ENCODE data around the gene ZNHIT2. TPM values are rescaled to one million over a fixed set of nuclear protein-coding genes. Genes with fewer than 3 reads are reported as not detected.

ZNHIT2 gene
- total RNA-seq, 1 donor from 2014 or later, result 5.8 TPM

- no peak for DNase-seq (ENCODE audit: low spot score)
These were observed 44.9 kb downstream of the ZNHIT2 start for GRCh38 chr11:65072631-65072966.

- DNase-seq (ENCODE audit: low spot score), result no peak
These were observed 45.4 kb downstream of the ZNHIT2 start for GRCh38 chr11:65071907-65072630.

- DNase-seq (ENCODE audit: low spot score), result no peak
These were observed 48.3 kb downstream of the ZNHIT2 start for GRCh38 chr11:65069217-65069616.

GRCh38 chr11:65067446-65067845 is 50.1 kb downstream of the ZNHIT2 start:
- no peak for DNase-seq (ENCODE audit: low spot score)

GRCh38 chr11:65066805-65067291 is 50.7 kb downstream of the ZNHIT2 start:
- no peak for DNase-seq (ENCODE audit: low spot score)

Other genes with a start within 250 kb of the ZNHIT2 start
- 56.8 TPM for gene EHD1, start 239.1 kb downstream of the ZNHIT2 start, total RNA-seq (ENCODE audit: insufficient read depth, low replicate concordance)
- gene ATG2A, start 200.5 kb downstream of the ZNHIT2 start, total RNA-seq (ENCODE audit: insufficient read depth, low replicate concordance), result 5.3 TPM
- gene PPP2R5B, start 193.0 kb downstream of the ZNHIT2 start, total RNA-seq (ENCODE audit: insufficient read depth, low replicate concordance), result 3.6 TPM
- not detected for gene GPHA2, start 181.8 kb downstream of the ZNHIT2 start, total RNA-seq (ENCODE audit: insufficient read depth, low replicate concordance)
- not detected for gene MAJIN, start 145.6 kb downstream of the ZNHIT2 start, total RNA-seq (ENCODE audit: insufficient read depth, low replicate concordance)
- not detected for gene BATF2, start 120.7 kb downstream of the ZNHIT2 start, total RNA-seq (ENCODE audit: insufficient read depth, low replicate concordance)
- 60.2 TPM for gene ARL2, start 103.5 kb downstream of the ZNHIT2 start, total RNA-seq (ENCODE audit: insufficient read depth, low replicate concordance)
- 19.0 TPM for gene SNX15, start 90.3 kb downstream of the ZNHIT2 start, total RNA-seq (ENCODE audit: insufficient read depth, low replicate concordance)
- gene SAC3D1, start 76.5 kb downstream of the ZNHIT2 start, total RNA-seq (ENCODE audit: insufficient read depth, low replicate concordance), result 11.8 TPM
- gene NAALADL1, start 59.1 kb downstream of the ZNHIT2 start, total RNA-seq (ENCODE audit: insufficient read depth, low replicate concordance), result 4.1 TPM
- 3.1 TPM for gene CDCA5, start 33.7 kb downstream of the ZNHIT2 start, total RNA-seq (ENCODE audit: insufficient read depth, low replicate concordance)
- 28.6 TPM for gene ZFPL1, start 33.5 kb downstream of the ZNHIT2 start, total RNA-seq (ENCODE audit: insufficient read depth, low replicate concordance)
- gene VPS51, start 21.5 kb downstream of the ZNHIT2 start, total RNA-seq (ENCODE audit: insufficient read depth, low replicate concordance), result 117 TPM
- gene TM7SF2, start 5.8 kb downstream of the ZNHIT2 start, total RNA-seq (ENCODE audit: insufficient read depth, low replicate concordance), result 15.2 TPM
- 267 TPM for gene FAU, start 4.4 kb upstream of the ZNHIT2 start, total RNA-seq (ENCODE audit: insufficient read depth, low replicate concordance)
- gene MRPL49, start 4.6 kb upstream of the ZNHIT2 start, total RNA-seq (ENCODE audit: insufficient read depth, low replicate concordance), result 19.5 TPM
- 13.0 TPM for gene SYVN1, start 16.8 kb upstream of the ZNHIT2 start, total RNA-seq (ENCODE audit: insufficient read depth, low replicate concordance)
- not detected for gene SPDYC, start 52.5 kb upstream of the ZNHIT2 start, total RNA-seq (ENCODE audit: insufficient read depth, low replicate concordance)
- 59.5 TPM for gene CAPN1, start 64.2 kb upstream of the ZNHIT2 start, total RNA-seq (ENCODE audit: insufficient read depth, low replicate concordance)
- gene POLA2, start 144.3 kb upstream of the ZNHIT2 start, total RNA-seq (ENCODE audit: insufficient read depth, low replicate concordance), result 3.6 TPM
- gene CDC42EP2, start 197.2 kb upstream of the ZNHIT2 start, total RNA-seq (ENCODE audit: insufficient read depth, low replicate concordance), result 8.4 TPM
- gene DPF2, start 216.2 kb upstream of the ZNHIT2 start, total RNA-seq (ENCODE audit: insufficient read depth, low replicate concordance), result 34.7 TPM
- gene TIGD3, start 237.1 kb upstream of the ZNHIT2 start, total RNA-seq (ENCODE audit: insufficient read depth, low replicate concordance), result 1.4 TPM